NCI-H1694 (cell line): ENCODE data around the gene ATXN1.
"Not testable (repeated sequence)": the region's sequence is repeated elsewhere in the genome, so short reads cannot be mapped to it uniquely, and the experiment has no call there.

Experiments used
- DNase-seq: peaks from one replicate; lab custom pipeline; 2025; lab: John Stamatoyannopoulos, UW

Gene ATXN1

DNA sequence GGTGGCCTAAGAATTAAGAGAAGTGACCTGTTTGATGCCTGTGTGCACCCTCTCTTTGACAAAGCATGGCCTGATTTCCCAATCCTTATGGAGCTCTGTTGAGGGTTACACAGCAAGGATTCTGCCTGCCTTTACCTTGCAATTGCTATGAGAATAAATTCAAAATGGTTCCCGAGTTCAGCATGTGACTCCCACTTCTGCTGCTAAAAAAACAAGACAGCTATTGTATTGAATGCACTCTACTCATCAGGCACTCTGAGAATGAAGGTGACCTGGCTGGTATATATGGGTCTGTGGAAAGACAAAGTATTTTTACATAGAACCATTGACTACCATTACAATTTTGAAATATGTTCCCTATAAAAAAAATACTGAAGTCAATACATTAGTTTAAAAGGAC lies 190.3 kb downstream of the ATXN1 start:
- no peak for DNase-seq

DNA sequence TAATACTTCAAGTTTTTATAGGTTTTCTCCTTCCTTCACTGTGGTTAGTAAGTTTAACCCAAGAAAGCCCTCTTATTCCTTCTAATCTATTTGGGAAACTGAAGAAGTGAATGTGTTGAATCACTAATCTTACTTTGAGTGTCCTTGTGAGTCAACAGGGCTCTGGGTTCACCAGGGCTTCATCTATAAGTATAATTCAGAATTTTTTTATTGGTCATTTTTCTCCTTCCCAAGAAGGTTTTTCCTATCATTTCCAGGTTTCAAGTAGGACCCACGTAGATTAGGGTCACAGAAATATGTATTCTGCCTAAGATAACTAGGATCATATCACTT lies 191.1 kb downstream of the ATXN1 start:
- no peak for DNase-seq

DNA sequence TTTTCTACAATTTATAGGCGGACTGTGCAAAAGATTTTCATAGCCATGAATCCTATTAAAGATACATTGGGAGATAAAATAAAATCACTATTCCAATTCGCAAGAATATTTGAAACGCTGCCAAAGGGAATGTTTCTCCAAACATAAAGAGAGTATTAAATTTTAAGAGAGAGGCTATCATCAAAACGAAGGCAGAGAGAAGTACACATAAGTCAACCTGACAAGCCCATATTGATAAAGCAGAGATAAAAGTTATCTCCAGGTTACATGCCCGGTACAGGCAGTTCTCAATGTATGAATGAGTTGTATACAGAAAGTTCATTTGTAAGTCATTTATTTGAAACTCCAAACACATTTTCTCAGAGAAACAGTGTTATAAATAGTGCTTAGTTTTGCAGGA lies 193.1 kb downstream of the ATXN1 start:
- no peak for DNase-seq

DNA sequence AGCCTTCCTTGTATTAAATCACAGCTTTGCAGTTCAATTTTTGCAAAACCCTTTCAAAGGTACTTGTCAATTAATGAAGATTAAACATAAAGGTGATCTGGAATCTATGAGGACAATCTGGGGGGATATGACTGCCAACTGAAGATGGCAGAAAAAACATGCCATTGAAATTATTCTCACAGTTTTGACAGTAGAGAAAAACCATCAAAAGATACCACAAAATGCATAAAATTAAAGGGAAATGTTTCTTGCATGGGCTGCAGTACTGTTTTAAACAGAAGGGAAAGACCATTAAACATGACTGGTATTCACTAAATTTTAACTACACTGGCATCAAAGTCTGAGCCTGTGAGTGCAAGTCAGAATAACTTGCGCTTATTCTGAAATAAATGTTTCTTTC lies 194.2 kb downstream of the ATXN1 start:
- no peak for DNase-seq

DNA sequence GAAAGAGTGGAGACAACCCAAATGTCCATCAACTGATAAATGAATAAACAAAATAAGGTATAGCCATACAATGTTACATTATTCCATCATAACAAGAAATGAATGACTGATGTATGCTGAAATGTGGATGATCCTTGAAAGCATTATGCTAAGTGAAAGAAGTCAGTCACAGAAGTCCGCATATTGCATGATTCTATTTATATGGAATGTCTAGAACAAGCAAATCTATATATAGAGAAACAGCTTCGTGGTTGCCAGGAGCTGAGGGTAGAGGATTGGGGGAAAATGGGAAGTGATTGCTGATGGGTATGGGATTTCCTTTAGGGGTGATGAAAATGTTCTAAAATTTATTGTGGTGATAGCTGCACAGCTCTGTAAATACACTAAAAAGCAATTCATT lies 196.8 kb downstream of the ATXN1 start:
- no peak for DNase-seq

DNA sequence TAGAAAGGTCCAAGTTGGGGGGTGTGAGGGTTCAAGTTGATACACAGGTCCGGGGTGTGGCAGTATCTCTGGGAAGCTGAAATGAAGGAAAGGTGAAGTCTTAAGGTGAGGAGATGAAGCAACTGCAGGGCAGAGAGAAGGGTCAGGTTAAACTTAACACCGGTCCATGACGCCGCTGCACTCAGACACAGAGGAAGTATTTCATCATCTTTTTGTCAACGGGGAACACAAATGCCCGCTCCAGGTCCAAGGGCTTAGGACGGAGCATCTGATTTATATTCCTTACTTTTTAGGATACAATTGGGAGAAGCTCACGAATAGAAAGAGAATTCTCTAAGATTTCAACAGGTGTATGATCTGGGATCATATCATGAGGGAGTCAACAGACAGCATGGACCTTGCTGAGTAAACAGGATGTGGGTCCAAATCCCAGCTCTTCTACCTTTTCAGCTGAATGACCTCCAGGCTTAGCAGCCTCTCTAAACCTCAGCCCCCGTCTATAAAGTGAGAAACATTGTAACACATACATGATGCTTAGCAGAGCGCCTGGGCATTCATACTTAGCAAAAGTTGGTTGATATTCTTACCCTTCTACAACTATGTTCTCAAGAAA lies 197.5 kb downstream of the ATXN1 start:
- DNase-seq = no peak

DNA sequence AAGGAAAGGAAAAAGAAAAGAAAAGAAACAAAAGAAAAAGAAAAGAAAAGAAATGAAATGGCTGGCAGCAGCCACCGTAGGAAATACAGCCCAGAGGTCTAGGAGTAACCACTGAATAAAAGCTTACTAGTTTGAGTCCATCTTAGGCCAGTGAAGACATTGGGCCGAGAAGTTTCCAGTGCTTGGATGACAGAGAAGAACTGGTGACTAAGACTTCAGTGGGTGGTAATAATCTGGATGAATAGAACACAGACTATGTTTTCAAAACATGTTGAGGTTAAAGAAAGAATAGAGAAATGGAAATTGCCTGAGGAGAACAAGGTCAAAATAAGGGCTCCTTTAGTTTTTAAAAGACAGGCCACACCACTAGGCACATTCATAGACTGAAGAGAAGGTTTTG lies 198.8 kb downstream of the ATXN1 start:
- DNase-seq = no peak

DNA sequence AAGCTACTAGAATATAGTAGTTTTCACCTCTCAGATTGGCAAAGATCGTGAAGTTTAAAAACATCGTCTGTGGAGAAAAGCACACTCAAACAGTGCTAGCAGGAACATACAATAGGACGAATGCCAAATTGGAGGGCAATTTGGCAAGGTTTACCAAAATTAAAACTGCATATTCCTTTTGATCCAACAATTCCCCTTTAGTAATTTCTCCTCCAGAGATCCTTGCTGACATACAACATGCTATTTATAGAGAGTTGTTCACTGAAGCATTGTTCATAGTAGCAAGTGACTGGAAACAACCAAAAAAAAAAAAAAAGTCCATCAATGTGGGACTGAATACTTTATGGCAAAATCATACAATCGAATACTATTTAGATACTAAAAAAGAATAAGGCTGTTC lies 202.2 kb downstream of the ATXN1 start:
- DNase-seq = no peak

DNA sequence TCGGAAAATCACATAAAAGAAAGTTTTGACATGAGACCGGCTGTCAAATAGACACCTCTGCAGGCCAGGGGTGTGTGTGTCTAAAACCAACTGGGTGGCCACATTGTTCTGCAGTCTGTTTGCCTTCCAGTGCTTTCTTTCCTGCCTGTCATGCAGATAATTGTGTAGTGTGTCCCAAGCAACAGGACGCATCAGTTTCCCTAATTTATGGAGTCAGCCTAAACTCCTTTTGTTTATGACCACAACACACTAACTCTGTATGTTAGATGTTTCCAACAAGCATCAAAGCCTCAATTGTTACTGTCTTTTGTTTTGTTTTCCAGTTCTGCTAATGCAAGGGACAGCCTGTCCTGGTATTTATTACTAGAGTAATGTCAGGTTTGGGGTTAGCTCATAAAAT lies 205.7 kb downstream of the ATXN1 start:
- DNase-seq = no peak

DNA sequence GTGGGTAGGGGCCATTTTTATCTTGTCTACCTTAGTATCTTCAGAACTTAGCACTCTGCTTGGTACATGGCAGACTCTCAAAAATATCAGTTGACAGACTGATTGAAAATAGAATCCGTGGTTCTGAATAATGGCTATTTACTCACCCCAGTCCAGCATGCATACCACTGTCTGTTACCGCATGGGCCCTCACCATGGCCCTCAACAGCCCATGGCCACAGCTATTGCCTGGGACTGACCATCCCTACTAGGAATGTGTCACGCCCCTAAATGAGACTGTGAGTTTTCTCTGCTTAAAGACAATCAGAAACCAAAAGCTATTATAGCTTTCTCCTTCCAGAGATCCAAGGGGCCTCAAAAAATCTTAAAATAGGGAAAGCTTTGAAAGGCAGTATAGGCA lies 207.7 kb downstream of the ATXN1 start:
- DNase-seq = no peak

DNA sequence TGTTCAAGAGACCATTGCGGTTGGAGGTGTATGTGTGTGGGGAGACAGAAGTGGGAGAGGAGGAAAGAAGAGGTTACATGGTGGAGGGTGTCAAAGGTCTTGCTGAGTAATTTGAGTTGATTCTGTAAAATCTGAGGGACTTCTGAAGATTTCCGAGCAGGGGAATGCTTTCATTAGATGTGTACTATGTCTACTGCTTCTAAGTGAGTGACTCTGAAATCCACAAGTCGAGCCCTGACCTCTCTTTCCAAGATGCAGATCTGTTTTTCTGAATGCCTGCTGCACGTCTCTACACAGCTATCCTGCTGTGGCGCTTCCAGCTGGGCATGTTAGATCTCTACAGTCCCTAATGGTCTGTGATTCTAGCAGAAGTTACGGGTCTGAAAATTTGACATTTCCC lies 209.8 kb downstream of the ATXN1 start:
- DNase-seq = no peak

DNA sequence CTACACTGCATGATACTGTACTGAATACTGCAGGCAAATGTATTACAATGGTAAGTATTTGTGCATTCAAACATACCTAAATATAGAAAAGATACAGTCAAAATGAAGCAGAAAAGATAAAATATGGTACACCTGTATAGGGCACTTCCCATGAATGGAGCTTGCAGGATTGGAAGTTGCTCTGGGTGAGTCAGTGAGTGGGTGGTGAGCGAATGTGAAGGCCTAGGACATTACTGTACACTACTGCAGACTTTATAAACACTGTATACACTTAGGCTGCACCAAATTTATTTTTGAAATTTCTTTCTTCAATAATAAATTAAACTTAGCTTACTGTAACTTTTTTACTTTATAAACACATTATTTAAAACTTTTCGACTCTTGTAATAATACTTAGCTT lies 213.1 kb downstream of the ATXN1 start:
- no peak for DNase-seq

DNA sequence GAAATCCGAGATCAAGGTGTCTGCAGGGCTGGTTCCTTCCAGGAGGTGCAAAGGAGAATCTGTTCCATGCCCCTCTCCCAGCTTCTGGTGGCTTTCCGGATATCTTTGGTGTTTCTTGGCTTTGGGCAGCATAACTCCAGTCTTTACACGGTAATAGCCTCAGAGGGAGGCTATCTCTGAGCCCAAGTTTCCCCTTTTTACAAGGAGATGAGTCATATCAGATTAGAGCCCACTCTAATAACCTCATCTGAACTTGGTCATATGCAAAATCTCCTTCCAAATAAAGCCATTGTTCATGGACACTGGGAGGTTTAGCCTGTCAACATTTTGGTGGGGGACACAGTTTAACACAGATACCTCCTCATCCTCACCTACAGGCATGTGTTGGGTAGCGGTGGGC lies 213.7 kb downstream of the ATXN1 start:
- DNase-seq = no peak

DNA sequence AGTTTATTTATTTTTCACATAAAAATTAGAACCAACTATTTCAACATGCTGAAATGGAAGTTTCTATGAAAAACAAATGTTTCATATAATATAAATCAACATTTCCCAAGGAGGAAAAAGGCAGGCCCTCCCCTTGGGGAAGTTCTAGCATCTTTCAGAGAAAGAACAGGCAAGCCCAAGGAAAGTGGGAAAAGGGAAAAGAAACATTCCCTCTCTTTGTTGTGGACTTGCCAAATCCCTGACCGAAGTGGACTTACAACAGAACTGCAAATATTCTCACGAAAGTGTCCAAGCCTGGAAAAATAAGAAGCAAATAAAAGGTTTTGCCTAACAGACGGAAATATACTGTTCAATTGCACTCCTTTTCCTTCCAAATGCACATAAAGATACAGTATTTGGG lies 214.4 kb downstream of the ATXN1 start:
- DNase-seq = no peak

DNA sequence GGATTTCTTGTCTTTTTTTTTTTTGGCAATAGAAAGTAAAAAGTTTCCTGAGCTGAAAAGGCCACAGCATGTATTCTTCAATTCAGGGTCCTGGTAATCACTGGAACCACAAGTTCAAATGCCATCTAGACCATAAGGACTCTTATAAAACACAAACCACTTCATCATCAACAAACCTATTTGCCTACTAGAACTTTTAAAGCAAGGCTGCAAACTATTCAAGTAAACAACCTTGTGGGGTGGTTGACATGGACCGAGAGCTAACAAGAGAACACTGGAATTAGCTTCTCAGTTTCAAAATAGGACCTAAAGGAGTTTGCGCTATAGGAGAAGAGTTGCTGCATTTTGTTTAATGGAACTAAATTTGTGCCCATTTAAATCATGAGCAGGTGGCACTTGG lies 215.9 kb downstream of the ATXN1 start:
- DNase-seq = no peak

DNA sequence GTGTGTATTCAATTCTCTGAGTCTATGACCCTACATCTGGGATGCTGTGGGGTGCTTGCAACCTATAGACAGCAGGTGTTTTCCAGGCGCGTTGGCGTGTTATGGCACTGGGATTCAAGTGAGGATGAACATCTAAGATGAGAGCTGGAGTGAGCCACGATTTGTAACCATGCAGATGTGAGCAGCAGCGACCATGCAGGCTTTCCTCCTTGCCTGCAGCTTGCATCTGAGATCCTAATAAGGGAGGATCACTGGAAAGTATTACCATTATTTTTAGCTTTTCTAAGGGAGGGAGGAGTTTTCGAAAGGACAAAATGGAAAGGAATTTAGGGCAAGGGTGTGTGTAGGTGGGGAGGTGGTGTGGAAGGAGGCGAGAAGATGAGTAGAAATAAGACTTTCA lies 216.7 kb downstream of the ATXN1 start:
- DNase-seq = no peak

DNA sequence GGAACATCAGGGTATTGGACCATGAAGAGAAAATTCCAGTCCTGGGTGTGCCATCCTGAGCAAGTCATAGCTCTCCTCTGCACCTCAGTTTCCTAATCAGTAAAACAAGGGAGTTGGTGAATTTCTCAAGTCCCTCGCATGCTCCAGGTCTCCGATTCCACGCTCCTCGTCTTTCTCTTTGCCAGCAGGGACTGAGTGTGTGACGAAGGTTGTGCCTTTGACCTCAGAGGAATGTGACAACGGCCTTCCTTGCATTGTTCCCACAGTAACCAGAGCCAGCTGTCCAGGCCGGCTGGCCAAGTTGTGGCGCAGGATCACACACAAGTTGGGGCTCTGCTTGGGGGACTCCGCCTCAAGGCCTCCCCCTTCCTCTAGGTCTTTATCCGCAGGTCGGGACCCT lies 217.3 kb downstream of the ATXN1 start:
- DNase-seq = no peak

DNA sequence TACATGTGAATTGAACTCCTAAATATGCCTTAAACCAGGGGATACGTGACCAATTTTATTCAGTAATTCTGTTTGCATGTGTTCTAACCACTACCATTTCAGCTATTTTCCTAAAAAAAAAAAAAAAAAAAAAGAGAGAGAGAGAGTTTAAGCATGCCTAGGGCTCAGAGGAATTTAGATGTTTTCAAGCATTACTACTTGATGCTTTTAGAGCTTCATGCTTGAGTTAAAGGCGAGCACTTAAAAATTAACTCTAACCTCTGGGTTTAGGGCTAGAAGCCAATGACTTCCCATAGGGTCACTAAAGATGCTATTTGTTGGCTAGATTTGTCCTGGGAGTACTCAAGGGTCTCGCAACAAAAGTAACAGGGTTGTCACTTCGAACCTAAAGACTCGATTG lies 217.7 kb downstream of the ATXN1 start:
- no peak for DNase-seq

DNA sequence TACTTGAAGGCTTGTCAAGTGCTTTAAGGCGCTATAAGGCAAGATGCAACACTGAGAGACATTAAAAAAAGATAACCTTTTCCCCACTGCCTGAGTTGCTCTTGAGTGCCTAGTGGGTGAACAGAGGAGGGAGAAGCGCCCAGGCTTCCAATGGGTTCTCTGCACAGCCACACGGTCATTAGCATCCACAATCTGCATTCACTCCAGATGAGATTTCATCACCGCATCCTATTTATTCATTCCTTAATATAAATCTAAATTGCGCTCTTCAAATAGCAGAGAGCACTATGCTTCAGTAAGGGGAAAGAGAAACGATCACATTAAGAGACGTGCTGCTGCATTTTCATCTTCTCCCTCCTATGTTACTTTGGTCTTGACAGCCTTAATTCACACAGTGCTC lies 219.2 kb downstream of the ATXN1 start:
- DNase-seq = no peak

DNA sequence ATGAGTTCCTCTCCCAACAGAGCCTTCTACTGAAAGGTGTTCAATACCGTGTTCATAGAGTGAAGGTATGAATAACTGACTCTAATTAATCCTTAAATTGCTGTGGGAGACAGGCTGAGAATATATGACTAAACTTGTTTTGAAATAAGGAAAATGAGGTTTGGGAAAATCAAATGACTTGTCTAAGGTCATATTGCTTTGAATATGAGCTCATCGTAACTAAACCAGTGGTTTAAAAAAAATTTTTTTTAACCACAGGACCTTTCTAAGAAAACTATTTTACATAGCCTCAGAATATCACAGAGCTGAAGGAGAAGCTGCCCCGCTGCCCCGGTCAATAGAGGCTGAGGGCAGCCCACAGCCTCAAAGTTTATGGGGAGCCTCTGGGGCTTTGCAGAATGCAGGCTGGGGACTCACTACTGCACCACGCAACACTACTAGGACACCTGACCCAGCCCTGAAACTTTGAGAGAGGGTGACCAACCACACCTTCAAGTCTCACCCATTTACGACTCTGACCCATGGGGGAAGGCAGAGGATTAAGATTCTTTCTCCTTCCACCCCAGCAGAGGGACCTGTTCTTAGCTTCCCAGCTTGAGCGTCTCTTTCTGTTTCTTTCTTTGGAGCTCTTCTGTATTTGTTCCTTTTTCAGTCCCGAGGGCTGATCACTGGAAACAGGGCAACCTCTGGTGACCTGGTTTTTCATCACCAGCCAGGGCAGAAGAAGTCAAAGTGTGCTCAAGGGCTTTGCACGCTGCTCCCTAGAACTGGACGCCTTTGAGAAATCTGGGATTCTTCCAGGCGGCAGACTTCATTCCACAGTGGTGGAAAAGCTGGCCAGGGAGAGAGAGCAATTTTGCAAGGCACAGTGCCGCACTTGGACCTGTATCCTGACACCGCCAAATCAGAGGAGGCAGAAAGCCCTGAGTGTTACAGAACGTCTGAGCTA lies 220.2 kb downstream of the ATXN1 start:
- DNase-seq = no peak

DNA sequence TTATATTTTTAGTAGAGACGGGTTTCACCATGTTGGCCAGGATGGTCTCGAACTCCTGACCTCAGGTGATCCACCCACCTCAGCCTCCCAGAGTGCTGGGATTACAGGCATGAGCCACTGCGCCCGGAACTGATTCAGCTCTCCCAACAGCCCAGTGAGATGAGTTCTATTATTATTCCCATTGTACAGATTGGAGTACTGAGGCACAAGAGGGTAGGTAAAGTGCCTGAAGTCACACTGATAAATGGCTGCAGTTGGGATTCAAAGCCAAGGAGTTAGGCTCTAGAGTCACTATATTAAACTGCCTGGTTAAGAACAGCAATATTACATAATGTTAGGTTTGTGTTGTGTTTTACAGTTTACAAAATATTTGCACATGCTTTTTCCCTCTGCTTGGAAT lies 220.9 kb downstream of the ATXN1 start:
- not testable (repeated sequence) for DNase-seq

DNA sequence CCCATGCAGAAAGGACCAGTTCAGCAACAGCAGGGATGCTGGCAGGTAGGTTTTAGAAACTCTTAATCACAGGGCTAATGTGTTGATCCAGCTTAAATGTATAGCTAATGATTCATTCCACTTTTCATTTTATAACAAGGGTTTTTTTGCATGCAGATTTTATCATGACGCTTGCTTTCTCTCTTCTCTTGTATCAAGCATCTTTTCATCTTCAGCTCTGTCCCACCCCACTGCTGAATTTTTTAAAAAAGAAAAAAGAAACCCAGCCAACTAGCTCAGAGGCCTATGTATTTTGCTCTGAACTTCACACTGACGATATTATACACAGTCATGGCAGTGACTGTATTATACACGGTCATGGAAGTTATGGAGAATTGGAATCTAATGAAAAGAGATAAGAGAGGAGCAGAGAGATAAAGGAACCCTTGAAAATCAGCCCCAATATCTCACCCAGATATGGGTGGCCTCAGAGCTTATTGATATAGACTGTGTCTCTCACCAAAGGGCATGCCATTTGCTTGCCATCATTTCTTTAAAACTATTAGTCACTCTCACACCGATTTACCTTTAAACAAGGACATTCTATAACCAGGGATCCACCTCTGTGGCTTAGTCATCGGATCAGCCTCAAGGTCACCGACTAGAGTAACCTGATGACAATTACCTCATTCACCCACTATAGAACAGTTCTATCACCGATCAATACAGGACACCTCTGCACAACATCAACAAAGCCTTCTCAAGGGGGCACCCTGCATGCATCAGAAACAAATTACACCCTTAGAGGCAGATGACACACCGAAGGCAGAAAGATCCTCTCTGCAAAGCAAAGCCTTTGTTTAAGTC lies 222.0 kb downstream of the ATXN1 start:
- DNase-seq = no peak

DNA sequence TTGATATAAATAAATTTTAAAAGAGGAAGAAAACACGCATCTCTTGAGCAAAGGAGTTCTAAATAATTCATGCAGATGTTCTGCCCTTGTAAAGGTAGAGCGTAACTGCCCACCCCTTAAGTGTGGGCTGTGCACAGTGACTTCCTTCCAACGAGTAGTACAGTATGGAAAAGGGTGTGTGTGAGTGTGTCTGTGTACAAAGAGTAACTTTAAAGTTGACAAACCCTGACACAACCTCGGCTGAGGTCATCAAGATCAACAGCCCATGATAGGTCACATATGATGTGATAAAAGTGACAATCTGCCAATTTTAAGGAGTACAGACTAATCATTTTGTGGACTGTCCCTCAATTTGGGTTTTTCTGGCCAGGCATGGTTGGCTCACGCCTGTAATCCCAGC lies 225.7 kb downstream of the ATXN1 start:
- DNase-seq = no peak
